PFSK-1 (cell line): ENCODE data around the gene FRZB.

ENCODE experiments used
- POLR2AphosphoS5 ChIP-seq: IDR thresholded peaks from 2 replicates; pipeline ENCODE4 v1.6.1; 2012; ENCODE audit warnings: low read depth, mild to moderate bottlenecking, control low read depth, low read length, moderate library complexity
- REST ChIP-seq, 2 experiments: IDR thresholded peaks; 2 replicates each; pipeline versions ENCODE4 v1.6.1 to v1.8.0; 2011 to 2012; ENCODE audit warnings: low read depth in 2 of 2, low read length in 2 of 2, control low read depth in 1 of 2, inconsistent platforms in 1 of 2, mild to moderate bottlenecking in 1 of 2, moderate library complexity in 1 of 2; ENCODE audit not compliant: insufficient read depth in 1 of 2
- SIN3A ChIP-seq: IDR thresholded peaks from 2 replicates; pipeline ENCODE4 v1.6.1; 2012; ENCODE audit warnings: mild to moderate bottlenecking, low read length, moderate library complexity, borderline replicate concordance; ENCODE audit not compliant: insufficient read depth
- TAF1 ChIP-seq: IDR thresholded peaks from 2 replicates; pipeline ENCODE4 v1.6.1; 2012; ENCODE audit warnings: low read length, control low read depth, borderline replicate concordance; ENCODE audit not compliant: insufficient read depth

- TF ChIP-seq POLR2AphosphoS5 (no peak), SIN3A (no peak), TAF1 (no peak), REST (IDR thresholded peaks at IDR 0.05; ENCODE audit: insufficient read depth in 1 of 2, low read depth in 2 of 2, low read length in 2 of 2) (no peak)
Observed at GRCh38 chr2:182885771-182886170, 19.3 kb upstream of the FRZB start.
